ENCODE measurements around the gene CAMKV.

DNA sequence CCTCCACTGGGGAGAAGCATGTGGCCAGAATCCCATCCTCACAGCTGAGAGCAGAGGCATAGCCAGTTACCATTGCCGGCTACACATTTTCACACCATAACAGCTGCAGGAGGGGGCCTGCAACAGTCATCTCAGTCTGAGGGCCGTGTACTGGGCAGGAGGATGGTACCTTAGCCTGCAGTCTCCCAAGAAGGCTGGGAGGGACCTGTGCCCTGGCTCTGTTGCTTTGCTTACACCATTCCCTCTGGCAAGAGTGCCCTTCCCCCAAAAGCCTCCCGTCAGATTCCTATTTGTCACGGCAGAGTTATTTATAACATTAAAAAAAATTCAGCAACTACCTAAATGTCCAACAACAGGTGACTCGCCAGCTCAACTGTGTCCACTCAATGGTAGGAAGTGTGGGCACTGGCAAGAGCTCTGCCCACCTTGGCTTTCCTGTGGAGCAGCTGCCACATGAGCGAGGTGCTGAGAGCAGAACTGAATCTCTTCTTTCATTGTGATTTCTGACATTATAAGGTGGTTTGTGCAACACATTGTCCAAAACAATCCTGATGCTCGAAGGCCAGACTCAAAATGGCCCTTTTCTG, 4.4 kb downstream of the CAMKV start:
- TF ChIP-seq SMC3 (IDR thresholded peaks at IDR 0.05; ENCODE audit: low read depth, low read length) (no peak), POLR2A (IDR thresholded peaks at IDR 0.05; ENCODE audit: low read depth, low read length) (no peak), MAFK (IDR thresholded peaks at IDR 0.05; ENCODE audit: low read depth, low read length) (no peak), BHLHE40 (IDR thresholded peaks at IDR 0.05; ENCODE audit: low read depth, low read length) (no peak), MAZ (IDR thresholded peaks at IDR 0.05; ENCODE audit: borderline replicate concordance, low read depth, low read length) (no peak), CEBPB (IDR thresholded peaks at IDR 0.05; ENCODE audit: low read depth, low read length) (no peak), MXI1 (IDR thresholded peaks at IDR 0.05; ENCODE audit: borderline replicate concordance, low read depth, low read length) (no peak)
- TF ChIP-seq, protein P1, sequence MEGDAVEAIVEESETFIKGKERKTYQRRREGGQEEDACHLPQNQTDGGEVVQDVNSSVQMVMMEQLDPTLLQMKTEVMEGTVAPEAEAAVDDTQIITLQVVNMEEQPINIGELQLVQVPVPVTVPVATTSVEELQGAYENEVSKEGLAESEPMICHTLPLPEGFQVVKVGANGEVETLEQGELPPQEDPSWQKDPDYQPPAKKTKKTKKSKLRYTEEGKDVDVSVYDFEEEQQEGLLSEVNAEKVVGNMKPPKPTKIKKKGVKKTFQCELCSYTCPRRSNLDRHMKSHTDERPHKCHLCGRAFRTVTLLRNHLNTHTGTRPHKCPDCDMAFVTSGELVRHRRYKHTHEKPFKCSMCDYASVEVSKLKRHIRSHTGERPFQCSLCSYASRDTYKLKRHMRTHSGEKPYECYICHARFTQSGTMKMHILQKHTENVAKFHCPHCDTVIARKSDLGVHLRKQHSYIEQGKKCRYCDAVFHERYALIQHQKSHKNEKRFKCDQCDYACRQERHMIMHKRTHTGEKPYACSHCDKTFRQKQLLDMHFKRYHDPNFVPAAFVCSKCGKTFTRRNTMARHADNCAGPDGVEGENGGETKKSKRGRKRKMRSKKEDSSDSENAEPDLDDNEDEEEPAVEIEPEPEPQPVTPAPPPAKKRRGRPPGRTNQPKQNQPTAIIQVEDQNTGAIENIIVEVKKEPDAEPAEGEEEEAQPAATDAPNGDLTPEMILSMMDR (conservative IDR thresholded peaks at IDR 0.05; ENCODE audit: low read depth, low read length), result no peak
- TF ChIP-seq, protein P2, sequence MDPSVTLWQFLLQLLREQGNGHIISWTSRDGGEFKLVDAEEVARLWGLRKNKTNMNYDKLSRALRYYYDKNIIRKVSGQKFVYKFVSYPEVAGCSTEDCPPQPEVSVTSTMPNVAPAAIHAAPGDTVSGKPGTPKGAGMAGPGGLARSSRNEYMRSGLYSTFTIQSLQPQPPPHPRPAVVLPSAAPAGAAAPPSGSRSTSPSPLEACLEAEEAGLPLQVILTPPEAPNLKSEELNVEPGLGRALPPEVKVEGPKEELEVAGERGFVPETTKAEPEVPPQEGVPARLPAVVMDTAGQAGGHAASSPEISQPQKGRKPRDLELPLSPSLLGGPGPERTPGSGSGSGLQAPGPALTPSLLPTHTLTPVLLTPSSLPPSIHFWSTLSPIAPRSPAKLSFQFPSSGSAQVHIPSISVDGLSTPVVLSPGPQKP (IDR thresholded peaks at IDR 0.05; ENCODE audit: borderline replicate concordance, low read depth, low read length), result no peak
